RPMI7951 (cell line): Measurements from ENCODE around the gene MAP6. TPM values are rescaled to one million over a fixed set of nuclear protein-coding genes. Genes with fewer than 3 reads are reported as not detected.

ENCODE experiments used
- DNase-seq: peaks from one replicate; pipeline ENCODE4 v3.0.0-alpha.2; 2012; ENCODE audit warnings: low read depth
- total RNA-seq: library from RNA; depleted of rRNA; stranded (reverse); fragments of >200 nt; shearing (Covaris generic); gene quantifications from 2 replicates; pipeline ENCODE4 v1.2.3, GENCODE V29; 2014

Gene MAP6
- total RNA-seq, 1 experiment from 2014 or later = not detected

GRCh38 chr11:75631086-75631730, 37.6 kb downstream of the MAP6 start:
- no peak for DNase-seq

GRCh38 chr11:75627906-75628668, 40.8 kb downstream of the MAP6 start:
- peak; percentile 18 for DNase-seq

GRCh38 chr11:75626889-75627529, 41.8 kb downstream of the MAP6 start:
- DNase-seq = peak; percentile 42

GRCh38 chr11:75625991-75626888, 42.6 kb downstream of the MAP6 start:
- peak; percentile 72 for DNase-seq

GRCh38 chr11:75625021-75625420, 43.8 kb downstream of the MAP6 start:
- DNase-seq = no peak

- no peak for DNase-seq
These were observed 52.6 kb downstream of the MAP6 start for GRCh38 chr11:75616281-75616680.

- DNase-seq = no peak
These were observed 53.1 kb downstream of the MAP6 start for GRCh38 chr11:75615751-75616150.

- no peak for DNase-seq
These were observed 57.0 kb downstream of the MAP6 start for GRCh38 chr11:75611823-75612222.

GRCh38 chr11:75606099-75606498, 62.7 kb downstream of the MAP6 start:
- no peak for DNase-seq

GRCh38 chr11:75603791-75604736, 64.8 kb downstream of the MAP6 start:
- DNase-seq = peak; percentile 85

- peak; percentile 41 for DNase-seq
These were observed 65.9 kb downstream of the MAP6 start for GRCh38 chr11:75602951-75603350.

- DNase-seq = no peak
These were observed 67.3 kb downstream of the MAP6 start for GRCh38 chr11:75601494-75601893.

GRCh38 chr11:75600356-75600755, 68.5 kb downstream of the MAP6 start:
- no peak for DNase-seq

- DNase-seq = no peak
These were observed 69.9 kb downstream of the MAP6 start for GRCh38 chr11:75598900-75599299.

- no peak for DNase-seq
These were observed 70.6 kb downstream of the MAP6 start for GRCh38 chr11:75598264-75598663.

- DNase-seq = peak; percentile 36
These were observed 71.2 kb downstream of the MAP6 start for GRCh38 chr11:75597636-75598035.

GRCh38 chr11:75596914-75597313, 71.9 kb downstream of the MAP6 start:
- DNase-seq = no peak

GRCh38 chr11:75595429-75595828, 73.4 kb downstream of the MAP6 start:
- no peak for DNase-seq

GRCh38 chr11:75594211-75594610, 74.6 kb downstream of the MAP6 start:
- no peak for DNase-seq

GRCh38 chr11:75593286-75593915, 75.4 kb downstream of the MAP6 start:
- no peak for DNase-seq
